GM20431 (cell line): ENCODE data around the gene BUD31.
"Not testable (repeated sequence)": the region's sequence is repeated elsewhere in the genome, so short reads cannot be mapped to it uniquely, and the experiment has no call there.

ENCODE experiments used
- in situ Hi-C: fragments of 300-500 bp; cut with MseI, MboI; formaldehyde crosslinking; loops from one replicate; pipeline ENCODE4 v1.15.0; 2020; ENCODE audit warnings: low sequenced_read_pairs; ENCODE audit not compliant: unreplicated experiment

BUD31 gene

DNA sequence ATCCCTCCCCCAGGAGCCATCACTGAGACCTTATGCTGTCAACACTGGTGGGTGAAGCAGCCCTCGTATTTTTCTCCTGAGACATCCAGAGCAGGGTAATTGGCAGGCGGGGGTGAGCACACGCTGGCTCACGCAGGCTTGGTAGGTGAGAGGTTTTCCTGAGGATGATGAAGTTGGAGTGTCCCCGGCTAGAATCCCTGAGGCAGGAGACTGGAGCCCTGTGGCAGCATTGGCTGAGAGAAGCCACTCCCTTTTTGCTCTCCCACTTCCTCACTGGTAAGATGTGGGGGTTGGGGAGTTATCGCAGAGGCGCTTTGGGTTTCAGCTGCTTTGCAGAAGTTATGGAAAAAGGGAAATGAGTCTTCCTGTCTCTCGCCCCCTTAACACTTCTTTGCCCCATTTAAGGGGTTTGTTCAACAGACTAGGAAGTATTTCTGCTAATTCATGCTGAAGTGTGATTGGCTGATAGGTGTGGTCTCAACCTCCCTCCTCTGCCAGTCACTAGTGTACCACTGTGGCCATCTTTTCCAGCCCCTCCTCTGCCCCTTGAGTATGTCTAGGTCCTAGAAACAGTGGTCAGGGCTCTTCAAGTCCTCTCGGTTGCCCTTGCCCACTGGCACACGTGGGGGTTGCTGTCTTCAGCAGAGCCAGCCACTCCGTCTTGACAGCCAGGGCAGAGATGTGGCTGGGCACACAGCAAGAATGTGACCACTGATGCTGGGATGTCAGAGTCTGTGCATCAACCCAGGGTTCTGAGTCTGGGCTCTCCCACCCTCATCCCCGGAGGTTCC, 28.5 kb upstream of the BUD31 start:
- in situ Hi-C loops, result no loop called here

DNA sequence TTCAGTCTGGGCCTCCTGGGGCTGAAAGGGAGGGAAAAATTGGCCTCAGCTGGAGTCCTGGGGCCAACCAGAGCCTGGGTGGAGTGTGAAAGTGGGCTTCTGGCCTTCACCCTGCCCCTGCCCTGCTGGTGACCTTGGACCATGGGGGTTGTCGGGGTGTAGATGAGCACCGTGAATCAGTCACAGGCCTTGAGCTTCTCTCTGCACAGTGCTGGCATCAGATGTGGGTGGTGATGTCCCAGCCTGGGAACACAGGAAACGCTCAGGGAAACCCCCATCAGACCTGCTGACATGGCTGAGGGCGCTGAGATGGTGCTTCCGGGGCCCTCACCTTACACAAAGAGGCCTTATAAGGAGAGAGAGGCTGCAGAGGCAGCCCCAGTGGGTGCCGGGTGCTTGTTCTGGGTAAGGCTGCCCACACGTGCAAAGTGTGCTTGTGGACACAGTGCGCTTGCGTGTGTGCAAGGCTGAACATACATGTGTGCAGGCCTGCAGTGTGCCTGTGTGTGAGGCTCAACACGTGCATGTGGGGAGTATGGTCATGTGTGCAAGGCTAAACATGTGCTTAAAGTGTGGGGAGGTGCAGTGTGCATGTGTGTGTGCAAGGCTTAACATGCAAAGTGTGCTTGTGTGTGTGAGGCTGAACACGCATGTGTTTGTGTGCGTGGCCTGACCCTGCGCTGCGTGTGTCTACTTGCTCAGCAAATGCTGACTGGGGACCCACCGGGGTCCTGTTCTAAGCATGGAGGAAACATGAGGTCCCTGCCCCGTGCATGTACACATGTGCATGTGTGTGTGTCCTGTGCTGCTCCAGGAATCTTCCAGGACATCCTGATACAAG, 27.7 kb upstream of the BUD31 start:
- in situ Hi-C loops, result no loop called here

DNA sequence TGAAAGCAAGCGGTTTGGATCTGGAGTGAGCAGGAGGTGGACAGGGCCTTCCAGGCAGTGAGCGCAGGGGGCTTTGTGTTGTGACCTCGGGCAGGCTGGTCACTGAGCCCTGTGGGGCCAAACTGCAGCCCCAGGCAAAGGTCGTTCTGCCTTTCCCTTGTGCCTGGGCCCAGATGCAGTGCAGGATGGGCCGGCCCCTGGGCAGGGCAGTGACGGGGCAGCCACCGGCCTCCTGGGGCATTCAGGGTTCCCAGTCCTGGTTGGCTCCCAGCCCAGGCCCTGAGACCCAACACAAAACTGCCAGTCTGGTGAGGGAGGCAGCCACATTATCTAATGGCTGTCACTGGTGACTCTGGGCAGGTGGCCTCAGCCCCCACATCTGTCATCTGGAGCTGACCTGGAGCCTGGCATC, 27.1 kb upstream of the BUD31 start:
- in situ Hi-C loops, result no loop called here

DNA sequence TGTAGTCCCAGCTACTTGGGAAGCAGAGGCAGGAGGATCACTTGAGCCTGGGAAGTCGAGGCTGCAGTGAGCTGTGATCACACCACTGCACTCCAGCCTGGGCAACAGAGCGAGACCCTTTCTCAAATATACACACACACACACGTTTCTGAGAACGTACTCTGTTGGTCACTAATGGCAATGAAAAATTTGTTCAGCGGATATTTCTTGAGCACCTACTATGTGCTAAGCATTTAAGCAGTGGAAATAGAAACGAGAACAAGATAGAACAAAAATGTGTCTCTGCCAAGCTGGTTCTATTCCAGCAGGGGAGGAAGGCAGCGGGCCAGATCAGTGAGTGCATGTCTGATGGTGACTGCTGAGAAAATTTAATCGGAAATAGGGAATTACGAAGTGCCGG, 25.6 kb upstream of the BUD31 start:
- in situ Hi-C loops, result no loop called here

DNA sequence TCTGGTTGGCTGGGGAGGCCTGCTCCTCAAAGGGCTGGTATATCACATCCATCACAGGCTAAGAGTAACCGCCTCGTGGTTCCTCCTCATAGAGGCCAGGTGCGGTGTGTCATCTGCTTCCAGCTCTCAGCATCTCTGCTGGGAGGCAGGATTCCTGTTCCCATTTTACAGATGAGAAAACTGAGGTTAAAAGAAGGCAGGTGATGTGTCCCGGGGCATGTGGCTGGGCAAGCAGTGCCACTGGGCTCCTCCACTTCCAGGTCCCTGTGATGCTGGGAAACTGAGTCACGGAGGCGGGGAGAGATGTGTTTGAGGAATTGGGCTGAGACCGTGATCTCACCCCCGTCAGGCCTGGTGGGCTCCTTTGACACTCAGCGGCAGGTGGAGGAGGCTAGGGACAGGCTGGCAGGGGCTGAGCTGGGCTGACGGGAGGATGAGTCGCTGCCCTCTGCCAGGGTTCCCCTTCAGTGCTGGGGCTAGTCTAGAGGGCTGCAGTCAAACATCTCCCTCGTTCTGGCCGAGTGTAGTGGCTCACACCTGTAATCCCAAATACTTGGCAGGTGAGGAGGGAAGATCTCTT, 24.9 kb upstream of the BUD31 start:
- in situ Hi-C loops, result no loop called here

DNA sequence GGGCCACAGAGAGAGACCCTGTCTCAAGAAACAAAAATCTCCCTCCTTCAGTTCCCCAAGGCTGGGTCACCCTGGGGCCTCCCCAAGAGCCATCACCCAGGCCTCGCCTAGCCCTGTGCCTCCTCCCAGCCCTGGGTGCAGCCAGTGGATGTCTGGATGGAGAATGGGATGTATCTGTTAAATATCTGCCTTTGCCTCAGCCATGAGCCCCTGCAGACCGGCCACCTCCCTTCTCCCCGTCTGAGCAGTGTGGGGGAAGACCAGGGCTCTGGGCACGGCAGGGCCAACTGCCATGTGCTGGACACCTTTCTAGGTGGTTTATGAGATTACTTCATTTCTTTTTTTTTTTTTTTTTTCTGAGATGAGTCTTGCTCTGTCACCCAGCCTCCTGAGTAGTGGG, 24.2 kb upstream of the BUD31 start:
- in situ Hi-C loops, result no loop called here

DNA sequence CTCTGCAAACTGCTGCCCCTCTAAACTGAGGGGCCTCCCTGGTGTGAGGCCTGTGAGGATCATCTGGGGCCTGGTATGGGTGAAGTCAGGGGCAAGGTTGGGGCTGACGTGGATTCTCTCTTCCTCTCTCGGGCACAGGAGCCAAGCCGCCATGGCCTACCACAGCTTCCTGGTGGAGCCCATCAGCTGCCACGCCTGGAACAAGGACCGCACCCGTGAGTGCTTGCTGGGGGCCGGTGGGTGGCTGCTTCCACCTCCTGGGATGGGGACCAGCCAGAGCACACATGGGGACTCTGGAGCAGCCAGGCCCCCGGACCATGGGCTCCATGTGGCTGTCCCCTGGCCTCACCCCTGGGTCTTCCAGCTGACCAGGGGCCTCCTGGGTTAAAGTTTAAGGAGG, 23.2 kb upstream of the BUD31 start:
- in situ Hi-C loops, result no loop called here

DNA sequence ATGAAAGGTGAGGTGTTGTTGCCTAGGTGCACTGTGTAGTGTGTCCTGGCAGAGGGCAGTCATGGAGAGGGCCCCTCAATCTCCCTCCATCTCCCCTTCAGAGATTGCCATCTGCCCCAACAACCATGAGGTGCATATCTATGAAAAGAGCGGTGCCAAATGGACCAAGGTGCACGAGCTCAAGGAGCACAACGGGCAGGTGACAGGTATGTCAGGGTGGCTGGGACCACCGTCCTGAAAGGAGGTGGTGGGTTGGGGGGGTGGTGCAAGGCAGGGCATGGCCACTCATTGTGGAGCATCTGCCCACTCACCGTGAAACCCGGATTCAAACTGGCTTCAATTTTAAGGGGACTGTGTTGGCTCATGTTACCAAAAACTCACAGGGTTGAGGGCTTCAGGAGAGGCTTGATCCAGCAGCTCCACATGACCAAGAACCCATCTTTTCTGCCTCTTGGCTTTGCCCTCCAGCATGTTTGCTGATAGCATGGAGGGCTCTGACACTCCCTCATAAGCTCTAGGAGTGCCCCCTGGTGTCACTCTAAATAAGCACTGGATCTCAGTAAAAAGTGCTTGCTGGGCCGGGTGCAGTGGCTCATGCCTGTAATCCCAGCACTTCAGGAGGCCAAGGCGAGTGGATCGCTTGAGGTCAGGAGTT, 22.1 kb upstream of the BUD31 start:
- in situ Hi-C loops, result no loop called here

DNA sequence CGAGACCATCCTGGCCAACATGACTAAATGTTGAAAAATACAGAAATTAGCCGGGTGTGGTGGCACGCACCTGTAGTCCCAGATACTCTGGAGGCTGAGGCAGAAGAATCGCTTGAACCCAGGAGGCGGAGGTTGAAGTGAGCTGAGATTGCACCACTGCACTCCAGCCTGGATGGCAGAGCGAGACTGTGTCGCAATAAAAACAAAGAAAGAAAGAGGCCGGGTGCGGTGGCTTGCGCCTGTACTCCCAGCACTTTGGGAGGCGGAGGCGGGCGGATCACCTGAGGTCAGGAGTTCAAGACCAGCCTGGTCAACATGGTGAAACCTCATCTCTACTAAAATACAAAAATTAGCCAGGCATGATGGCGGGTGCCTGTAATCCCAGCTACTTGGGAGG, 21.5 kb upstream of the BUD31 start:
- in situ Hi-C loops, result not testable (repeated sequence)

DNA sequence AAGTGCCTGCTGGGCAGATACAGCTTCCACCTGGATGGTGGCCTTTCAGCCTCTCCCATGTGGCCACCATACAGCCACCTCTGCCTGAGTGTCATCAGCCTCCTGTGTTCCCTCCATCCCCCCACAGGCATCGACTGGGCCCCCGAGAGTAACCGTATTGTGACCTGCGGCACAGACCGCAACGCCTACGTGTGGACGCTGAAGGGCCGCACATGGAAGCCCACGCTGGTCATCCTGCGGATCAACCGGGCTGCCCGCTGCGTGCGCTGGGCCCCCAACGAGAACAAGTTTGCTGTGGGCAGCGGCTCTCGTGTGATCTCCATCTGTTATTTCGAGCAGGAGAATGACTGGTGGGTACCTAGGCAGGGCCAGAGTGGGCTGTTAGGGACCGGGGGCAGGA, 20.9 kb upstream of the BUD31 start:
- in situ Hi-C loops, result no loop called here

DNA sequence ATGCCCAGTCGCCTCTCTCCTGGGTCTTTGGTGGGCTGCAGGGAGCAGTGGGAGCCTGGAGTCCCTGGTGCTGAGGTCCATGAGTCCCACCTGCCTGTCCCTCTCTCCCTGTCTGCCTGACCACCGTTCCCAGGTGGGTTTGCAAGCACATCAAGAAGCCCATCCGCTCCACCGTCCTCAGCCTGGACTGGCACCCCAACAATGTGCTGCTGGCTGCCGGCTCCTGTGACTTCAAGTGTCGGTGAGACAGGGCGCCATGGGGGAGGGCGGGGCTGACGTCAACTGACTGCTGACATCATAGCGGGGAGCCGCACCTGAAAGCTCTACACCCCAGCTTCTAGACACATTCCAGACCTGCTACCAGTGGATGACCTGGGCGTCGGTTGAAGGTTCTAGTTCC, 19.0 kb upstream of the BUD31 start:
- in situ Hi-C loops, result no loop called here

DNA sequence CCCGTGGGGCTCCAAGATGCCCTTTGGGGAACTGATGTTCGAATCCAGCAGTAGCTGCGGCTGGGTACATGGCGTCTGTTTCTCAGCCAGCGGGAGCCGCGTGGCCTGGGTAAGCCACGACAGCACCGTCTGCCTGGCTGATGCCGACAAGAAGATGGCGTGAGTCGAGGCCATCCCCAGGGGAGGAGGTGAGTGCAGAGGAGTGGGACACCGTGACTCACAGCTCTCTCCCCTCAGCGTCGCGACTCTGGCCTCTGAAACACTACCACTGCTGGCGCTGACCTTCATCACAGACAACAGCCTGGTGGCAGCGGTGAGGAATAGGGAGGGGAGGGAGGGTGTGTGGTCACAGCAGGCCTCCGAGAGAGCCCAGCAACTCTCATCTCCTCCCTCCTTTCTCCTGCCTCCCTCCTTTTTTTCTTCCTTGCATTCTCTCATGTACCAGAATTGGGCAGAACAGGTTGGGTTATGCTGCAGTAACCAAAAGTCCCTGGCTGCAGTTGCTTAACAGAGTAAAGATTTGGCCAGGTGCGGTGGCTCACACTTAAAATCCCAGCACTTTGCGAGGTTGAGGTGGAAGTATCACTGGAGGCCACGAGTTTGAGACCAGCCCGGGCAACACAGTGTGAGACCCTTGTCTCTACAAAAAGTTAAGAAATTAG, 17.7 kb upstream of the BUD31 start:
- in situ Hi-C loops, result no loop called here

DNA sequence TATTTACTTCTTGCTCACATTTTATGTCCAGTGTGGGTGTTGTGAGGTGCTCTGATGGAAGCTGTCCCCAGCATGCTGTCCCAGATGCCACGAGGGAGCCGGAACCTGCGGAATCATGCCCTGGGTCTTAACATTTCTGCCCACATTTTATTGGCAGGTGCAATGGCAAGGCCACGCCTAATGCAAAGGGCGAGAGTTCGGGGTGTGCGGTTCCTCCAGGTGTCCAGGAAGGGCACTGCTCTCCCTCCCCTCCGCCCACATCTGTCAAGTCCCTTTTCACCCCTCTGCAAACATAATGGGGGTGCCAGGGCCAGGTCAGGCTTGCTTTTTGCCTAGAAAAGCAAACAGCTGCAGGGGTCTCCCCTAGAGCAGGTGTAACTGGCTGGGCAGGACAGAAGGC, 16.7 kb upstream of the BUD31 start:
- in situ Hi-C loops, result no loop called here

DNA sequence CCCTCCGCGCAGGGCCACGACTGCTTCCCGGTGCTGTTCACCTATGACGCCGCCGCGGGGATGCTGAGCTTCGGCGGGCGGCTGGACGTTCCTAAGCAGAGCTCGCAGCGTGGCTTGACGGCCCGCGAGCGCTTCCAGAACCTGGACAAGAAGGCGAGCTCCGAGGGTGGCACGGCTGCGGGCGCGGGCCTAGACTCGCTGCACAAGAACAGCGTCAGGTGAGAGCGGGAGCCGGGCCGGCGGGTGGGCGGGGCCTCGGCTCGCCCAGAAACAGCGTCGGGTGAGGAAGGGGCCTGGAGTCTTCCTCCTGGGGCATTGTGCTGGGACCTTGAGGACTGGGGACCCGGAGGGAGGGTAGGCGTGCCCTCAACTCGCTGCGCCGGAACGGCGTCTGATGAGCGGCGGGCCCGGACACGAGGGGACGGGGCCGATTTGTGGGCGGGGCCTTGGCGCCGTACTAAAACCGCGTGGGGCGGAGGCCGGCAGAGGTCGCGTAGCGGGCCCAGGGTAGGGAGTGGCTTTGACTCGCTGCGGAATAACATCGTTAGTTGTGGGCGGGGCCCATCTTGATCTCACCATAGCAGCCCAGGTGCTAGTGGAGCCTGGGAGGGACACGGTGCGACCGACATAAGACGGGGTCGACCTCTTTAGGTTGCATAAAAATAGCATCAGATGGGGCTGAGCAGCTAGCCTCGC, 16.0 kb upstream of the BUD31 start:
- in situ Hi-C loops, result no loop called here

DNA sequence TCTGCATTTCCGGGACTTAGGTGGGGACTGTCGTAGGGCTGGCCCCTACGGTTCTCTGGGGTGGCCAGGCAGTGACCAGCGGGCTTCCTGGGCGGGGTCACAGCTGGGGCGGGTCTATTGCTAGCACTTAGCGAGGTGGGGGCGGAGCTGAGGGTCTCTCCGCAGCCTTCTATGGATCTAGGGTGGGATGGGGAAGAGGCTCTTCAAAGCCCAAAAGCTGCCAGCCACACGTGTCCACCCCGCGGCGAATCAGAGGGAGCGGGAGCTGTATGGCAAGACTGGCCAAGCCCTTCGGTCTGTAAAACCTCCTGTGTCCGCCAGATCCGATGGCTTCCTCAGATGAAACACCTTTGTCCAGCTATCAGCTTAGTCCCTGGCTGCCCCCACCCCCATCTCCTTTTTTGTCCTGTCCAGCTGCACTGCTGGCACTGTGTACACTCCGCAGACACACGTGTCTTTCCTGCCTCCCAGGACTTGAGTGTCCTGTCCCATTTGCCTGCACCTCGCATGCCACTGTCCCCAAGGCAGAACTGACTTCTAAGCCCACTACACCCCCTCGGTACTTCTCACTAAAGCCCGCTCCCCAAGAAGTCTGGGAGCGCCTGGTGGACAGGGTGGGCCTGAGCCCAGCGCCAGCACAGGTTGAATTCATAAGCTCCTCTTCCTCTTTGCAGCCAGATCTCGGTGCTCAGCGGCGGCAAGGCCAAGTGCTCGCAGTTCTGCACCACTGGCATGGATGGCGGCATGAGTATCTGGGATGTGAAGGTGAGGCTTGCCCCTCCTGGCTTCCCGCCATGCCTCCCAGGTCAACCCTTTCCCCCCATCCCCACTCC, 15.2 kb upstream of the BUD31 start:
- in situ Hi-C loops, result no loop called here

DNA sequence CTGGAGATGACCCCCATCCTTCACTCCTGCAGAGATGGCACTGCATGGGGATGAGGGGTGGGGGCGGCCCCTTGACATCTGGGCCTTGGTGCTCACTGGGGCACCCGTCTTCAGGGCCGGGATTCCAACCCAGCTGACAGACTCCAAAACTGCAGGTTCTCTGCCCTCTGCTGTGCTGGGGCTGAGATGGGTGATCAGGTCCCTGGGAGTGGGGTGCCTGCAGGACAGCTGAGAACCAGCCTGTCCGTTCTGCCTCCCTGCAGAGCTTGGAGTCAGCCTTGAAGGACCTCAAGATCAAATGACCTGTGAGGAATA, 14.6 kb upstream of the BUD31 start:
- in situ Hi-C loops, result no loop called here

DNA sequence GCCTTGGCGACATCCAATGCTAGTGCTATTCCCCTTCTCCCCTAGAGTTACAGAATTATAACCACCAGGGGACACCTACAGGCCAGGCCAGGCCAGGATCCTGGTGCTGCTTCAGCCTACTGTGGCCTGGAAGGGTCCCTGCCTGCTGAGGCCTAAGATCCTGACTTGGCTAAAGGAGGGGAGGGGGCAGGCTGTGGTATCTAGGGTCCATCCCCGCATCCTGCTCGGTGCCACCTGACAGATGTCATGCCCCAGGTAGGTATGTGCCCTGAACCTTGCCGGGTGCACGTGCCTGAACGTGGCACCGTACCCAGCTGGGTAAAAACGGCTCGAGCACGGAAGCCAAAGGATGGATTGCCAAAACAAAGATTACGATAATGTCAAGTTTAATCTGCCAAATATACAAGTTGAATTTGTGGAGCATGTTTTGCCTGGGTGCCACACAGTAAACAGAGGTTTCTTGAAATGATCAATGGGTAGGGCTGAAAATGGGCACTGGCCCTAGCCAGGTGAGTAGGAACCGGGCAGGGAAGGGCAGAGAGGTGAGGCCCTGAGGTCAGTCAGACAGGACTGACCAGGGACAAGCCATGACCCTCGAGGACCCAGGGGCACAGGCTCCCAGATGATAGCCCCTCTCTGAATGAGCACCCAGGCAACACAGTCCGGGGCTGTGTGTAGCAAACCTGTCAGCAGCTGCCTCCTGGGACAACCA, 13.0 kb upstream of the BUD31 start:
- in situ Hi-C loops, result no loop called here
